ENCODE measurements around the gene TMEM271. TPM values are rescaled to one million over a fixed set of nuclear protein-coding genes. Genes with fewer than 3 reads are reported as not detected.
"Not testable (repeated sequence)": the region's sequence is repeated elsewhere in the genome, so short reads cannot be mapped to it uniquely, and the experiment has no call there.

TMEM271 gene
- total RNA-seq, 2 experiments from 2014 or later, result not detected

- Mint-ChIP-seq H3K27me3 (peaks cover 16% of the 10 kb centered on the region), H3K36me3 (ENCODE audit: low read depth) (no peaks in the 10 kb centered on the region), H3K9me3 (peaks cover 11% of the 10 kb centered on the region), H3K4me1 (ENCODE audit: low read depth) (no peaks in the 10 kb centered on the region), H3K4me3 (no peak overlapping the region), H3K27ac (no peak overlapping the region)
- Histone ChIP-seq H3K9me3 (ENCODE audit: control insufficient read depth in 1 of 2, insufficient read depth in 1 of 2, low read length in 2 of 2) (peaks cover 7 to 46% of the 10 kb centered on the region in 2 experiments), H3K27ac (ENCODE audit: low read depth in 1 of 2, low read length in 2 of 2) (no peak overlapping the region), H3K4me3 (ENCODE audit: low read length) (no peak overlapping the region), H3K27me3 (ENCODE audit: control insufficient read depth in 1 of 2, insufficient read depth in 2 of 2, low read length in 2 of 2) (no peaks in the 10 kb centered on the region), H3K4me1 (ENCODE audit: insufficient read depth, low read length) (no peaks in the 10 kb centered on the region), H3K36me3 (ENCODE audit: insufficient read depth, low read length) (no peaks in the 10 kb centered on the region)
- POLR2A ChIA-PET, result no interaction called here
- no peak for TF ChIP-seq CTCF (IDR thresholded peaks at IDR 0.05)
- ATAC-seq (ENCODE audit: poor library complexity) (no peak), DNase-seq (no peak)
- CTCF ChIA-PET, result no interaction called here
- intact Hi-C loops (cut with DNase I, micrococcal nuclease), result no loop called here
Measured at GRCh38 chr4:555566-556275, 20.4 kb downstream of the TMEM271 start.

GRCh38 chr4:554793-555320, 21.2 kb downstream of the TMEM271 start:
- CTCF ChIA-PET; DNase-seq; intact Hi-C loops (cut with DNase I, micrococcal nuclease); H3K4me3 Mint-ChIP-seq; H3K9me3 Mint-ChIP-seq; POLR2A ChIA-PET; H3K27ac ChIP-seq (ENCODE audit: low read depth in 1 of 2, low read length in 2 of 2); H3K4me1 ChIP-seq (ENCODE audit: insufficient read depth, low read length); ATAC-seq (ENCODE audit: poor library complexity); H3K4me3 ChIP-seq (ENCODE audit: low read length); H3K36me3 Mint-ChIP-seq (ENCODE audit: low read depth); H3K4me1 Mint-ChIP-seq (ENCODE audit: low read depth); H3K27me3 ChIP-seq (ENCODE audit: control insufficient read depth in 1 of 2, insufficient read depth in 2 of 2, low read length in 2 of 2); H3K36me3 ChIP-seq (ENCODE audit: insufficient read depth, low read length); H3K27ac Mint-ChIP-seq: not testable (repeated sequence)
- H3K9me3 ChIP-seq (ENCODE audit: control insufficient read depth in 1 of 2, insufficient read depth in 1 of 2, low read length in 2 of 2), result peaks cover 7 to 46% of the 10 kb centered on the region in 2 experiments
- H3K27me3 Mint-ChIP-seq, result peaks cover 10% of the 10 kb centered on the region

- no peaks in the 10 kb centered on the region for H3K4me1 ChIP-seq (ENCODE audit: insufficient read depth, low read length)
- H3K9me3 ChIP-seq (ENCODE audit: control insufficient read depth in 1 of 2, insufficient read depth in 1 of 2, low read length in 2 of 2), result peaks cover 11 to 45% of the 10 kb centered on the region in 2 experiments
- intact Hi-C loops (cut with DNase I, micrococcal nuclease), result no loop called here
- Mint-ChIP-seq H3K27me3 (peaks cover 19% of the 10 kb centered on the region), H3K27ac (no peak overlapping the region), H3K9me3 (peaks cover 8% of the 10 kb centered on the region), H3K36me3 (ENCODE audit: low read depth) (no peaks in the 10 kb centered on the region), H3K4me3 (no peak overlapping the region), H3K4me1 (ENCODE audit: low read depth) (no peaks in the 10 kb centered on the region)
- H3K4me3 ChIP-seq (ENCODE audit: low read length), result no peak overlapping the region
- TF ChIP-seq CTCF (IDR thresholded peaks at IDR 0.05), result no peak
- H3K36me3 ChIP-seq (ENCODE audit: insufficient read depth, low read length), result no peaks in the 10 kb centered on the region
- POLR2A ChIA-PET, result no interaction called here
- CTCF ChIA-PET, result no interaction called here
- no peak for DNase-seq
- peaks cover 0 to 4% of the 10 kb centered on the region in 2 experiments for H3K27me3 ChIP-seq (ENCODE audit: control insufficient read depth in 1 of 2, insufficient read depth in 2 of 2, low read length in 2 of 2)
- H3K27ac ChIP-seq (ENCODE audit: low read depth in 1 of 2, low read length in 2 of 2), result no peak overlapping the region
- ATAC-seq (ENCODE audit: poor library complexity), result no peak
Measured at GRCh38 chr4:552019-552418, 24.1 kb downstream of the TMEM271 start.

- H3K36me3 Mint-ChIP-seq (ENCODE audit: low read depth); ATAC-seq (ENCODE audit: poor library complexity); H3K36me3 ChIP-seq (ENCODE audit: insufficient read depth, low read length); H3K27ac ChIP-seq (ENCODE audit: low read depth in 1 of 2, low read length in 2 of 2); H3K4me1 ChIP-seq (ENCODE audit: insufficient read depth, low read length); H3K4me1 Mint-ChIP-seq (ENCODE audit: low read depth); DNase-seq; POLR2A ChIA-PET; CTCF ChIA-PET; H3K27ac Mint-ChIP-seq; H3K27me3 ChIP-seq (ENCODE audit: control insufficient read depth in 1 of 2, insufficient read depth in 2 of 2, low read length in 2 of 2); H3K9me3 Mint-ChIP-seq; intact Hi-C loops (cut with DNase I, micrococcal nuclease); H3K4me3 ChIP-seq (ENCODE audit: low read length); H3K4me3 Mint-ChIP-seq: not testable (repeated sequence)
- peaks cover 24% of the 10 kb centered on the region for H3K27me3 Mint-ChIP-seq
- peaks cover 11 to 42% of the 10 kb centered on the region in 2 experiments for H3K9me3 ChIP-seq (ENCODE audit: control insufficient read depth in 1 of 2, insufficient read depth in 1 of 2, low read length in 2 of 2)
Measured at GRCh38 chr4:550268-550667, 25.8 kb downstream of the TMEM271 start.

Measured in CD4-positive, alpha-beta T cell (primary cell).